Renal cortical epithelial cell (primary cell): ENCODE results near the gene BRINP1. TPM values are rescaled to one million over a fixed set of nuclear protein-coding genes. Genes with fewer than 3 reads are reported as not detected.

ENCODE experiments used
- DNase-seq: peaks from one replicate; pipeline ENCODE4 v3.0.0-alpha.2; 2011; ENCODE audit warnings: low read depth
- total RNA-seq: library from RNA; depleted of rRNA; stranded (reverse); fragments of >200 nt; gene quantifications from 2 replicates; pipeline ENCODE4 v1.2.3, GENCODE V29; 2014

Gene BRINP1
- total RNA-seq: 1.5 and 7.5 TPM in 2 replicates

- DNase-seq: peak; percentile 11
These were observed at the start of gene BRINP1 for GRCh38 chr9:119368681-119369581. Gene BRINP1 (minus strand): TSS chr9:119369435. CDS start chr9:119313355, 56,080 bp downstream.

- peak; percentile 44 for DNase-seq
These were observed 49.5 kb upstream of the BRINP1 start for GRCh38 chr9:119418721-119419120.

- DNase-seq: no peak
These were observed 47.6 kb upstream of the BRINP1 start for GRCh38 chr9:119416793-119417192.

GRCh38 chr9:119412399-119412798 lies 43.2 kb upstream of the BRINP1 start:
- DNase-seq: peak; percentile 48

GRCh38 chr9:119409552-119409951 lies 40.3 kb upstream of the BRINP1 start:
- no peak for DNase-seq

GRCh38 chr9:119400606-119401005 lies 31.4 kb upstream of the BRINP1 start:
- peak; percentile 52 for DNase-seq

- peak; percentile 64 for DNase-seq
These were observed 29.1 kb upstream of the BRINP1 start for GRCh38 chr9:119398350-119398749.

GRCh38 chr9:119391878-119392277 lies 22.6 kb upstream of the BRINP1 start:
- no peak for DNase-seq

- DNase-seq: peak; percentile 34
These were observed 6.7 kb upstream of the BRINP1 start for GRCh38 chr9:119375892-119376291.

GRCh38 chr9:119372951-119373350 lies 3.7 kb upstream of the BRINP1 start:
- DNase-seq: no peak

GRCh38 chr9:119370816-119371215 lies 1.6 kb upstream of the BRINP1 start:
- DNase-seq: peak; percentile 32

GRCh38 chr9:119369680-119370366 lies 588 bp upstream of the BRINP1 start:
- no peak for DNase-seq

- DNase-seq: no peak
These were observed 1.1 kb downstream of the BRINP1 start for GRCh38 chr9:119368179-119368578.

- no peak for DNase-seq
These were observed 1.6 kb downstream of the BRINP1 start for GRCh38 chr9:119367683-119368075.

- no peak for DNase-seq
These were observed 2.1 kb downstream of the BRINP1 start for GRCh38 chr9:119366909-119367682.

- DNase-seq: peak; percentile 33
These were observed 3.8 kb downstream of the BRINP1 start for GRCh38 chr9:119365291-119366027.

GRCh38 chr9:119360237-119360636 lies 9.0 kb downstream of the BRINP1 start:
- DNase-seq: no peak

GRCh38 chr9:119357336-119358096 lies 11.7 kb downstream of the BRINP1 start:
- DNase-seq: no peak

- no peak for DNase-seq
These were observed 19.8 kb downstream of the BRINP1 start for GRCh38 chr9:119349351-119349825.
